SKM-1 (cell line): ENCODE data around the gene PPM1B.
"Not testable (repeated sequence)": the region's sequence is repeated elsewhere in the genome, so short reads cannot be mapped to it uniquely, and the experiment has no call there.

ENCODE experiments used
- DNase-seq: peaks from one replicate; lab custom pipeline; 2025; ENCODE audit not compliant: unreplicated experiment; lab: John Stamatoyannopoulos, UW

The PPM1B gene

GRCh38 chr2:44168681-44169154 is at the start of gene PPM1B:
Gene PPM1B, plus strand, starts transcription at chr2:44168875. Its CDS starts 32,325 bp downstream, at chr2:44201200.
- no peak for DNase-seq

- DNase-seq = no peak
These were observed 48.8 kb upstream of the PPM1B start for GRCh38 chr2:44119878-44120277.

GRCh38 chr2:44120428-44120827 is 48.2 kb upstream of the PPM1B start:
- peak; percentile 51 for DNase-seq

- no peak for DNase-seq
These were observed 46.8 kb upstream of the PPM1B start for GRCh38 chr2:44121899-44122298.

GRCh38 chr2:44124500-44124899 is 44.2 kb upstream of the PPM1B start:
- DNase-seq = no peak

- no peak for DNase-seq
These were observed 42.4 kb upstream of the PPM1B start for GRCh38 chr2:44126106-44126797.

- DNase-seq = no peak
These were observed 38.2 kb upstream of the PPM1B start for GRCh38 chr2:44130441-44130840.

GRCh38 chr2:44131177-44131576 is 37.5 kb upstream of the PPM1B start:
- no peak for DNase-seq

GRCh38 chr2:44133602-44134001 is 35.1 kb upstream of the PPM1B start:
- DNase-seq = not testable (repeated sequence)

GRCh38 chr2:44134848-44135247 is 33.8 kb upstream of the PPM1B start:
- no peak for DNase-seq

GRCh38 chr2:44135296-44135695 is 33.4 kb upstream of the PPM1B start:
- no peak for DNase-seq

- DNase-seq = no peak
These were observed 32.9 kb upstream of the PPM1B start for GRCh38 chr2:44135771-44136170.

GRCh38 chr2:44136252-44136651 is 32.4 kb upstream of the PPM1B start:
- DNase-seq = no peak

- DNase-seq = no peak
These were observed 31.6 kb upstream of the PPM1B start for GRCh38 chr2:44137048-44137447.

GRCh38 chr2:44137872-44138551 is 30.7 kb upstream of the PPM1B start:
- no peak for DNase-seq

- no peak for DNase-seq
These were observed 28.9 kb upstream of the PPM1B start for GRCh38 chr2:44139741-44140140.

- DNase-seq = no peak
These were observed 26.4 kb upstream of the PPM1B start for GRCh38 chr2:44142306-44142705.

GRCh38 chr2:44143701-44144100 is 25.0 kb upstream of the PPM1B start:
- no peak for DNase-seq

GRCh38 chr2:44148999-44149398 is 19.7 kb upstream of the PPM1B start:
- DNase-seq = peak; percentile 10

GRCh38 chr2:44150473-44150872 is 18.2 kb upstream of the PPM1B start:
- no peak for DNase-seq

- no peak for DNase-seq
These were observed 15.6 kb upstream of the PPM1B start for GRCh38 chr2:44152865-44153669.
